ENCODE measurements around the gene ZCCHC17.
A peak's percentile ranks its signal among the peaks of the same experiment; 100 is the strongest.

Gene ZCCHC17

GRCh38 chr1:31346785-31347184 lies 50.0 kb downstream of the ZCCHC17 start:
- Histone ChIP-seq H3K4me3 (ENCODE audit: low read depth in 1 of 2, low read length in 2 of 2) (no peak overlapping the region), H3K36me3 (ENCODE audit: control insufficient read depth in 1 of 2, insufficient read depth in 2 of 2, low read length in 2 of 2) (peaks cover 19 to 49% of the 10 kb centered on the region in 2 donors)

DNA sequence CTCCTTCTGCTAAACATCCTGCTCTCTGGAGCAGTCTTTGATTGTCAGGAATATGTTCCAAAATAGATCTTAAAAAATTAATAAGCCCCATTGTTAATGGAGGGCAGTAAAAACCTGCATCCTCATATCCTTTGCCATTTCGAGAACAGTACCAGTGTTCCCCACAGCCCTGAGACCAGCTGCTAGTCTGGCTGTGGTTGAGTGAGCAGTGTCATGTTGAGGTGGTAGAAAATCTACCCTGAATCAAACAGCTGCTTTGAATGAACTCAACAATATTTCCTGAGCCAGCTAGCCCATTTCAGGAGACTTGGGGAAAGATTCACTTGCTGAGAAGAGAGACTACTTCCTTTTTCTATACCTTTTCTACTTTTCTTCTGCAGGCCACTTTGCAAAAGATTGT lies 51.6 kb downstream of the ZCCHC17 start:
- H3K27ac ChIP-seq (ENCODE audit: low read length), result no peak overlapping the region
- no peaks in the 10 kb centered on the region for H3K27me3 ChIP-seq (ENCODE audit: low read depth, low read length)
- no peak overlapping the region for H3K4me3 ChIP-seq (ENCODE audit: low read depth in 1 of 2, low read length in 2 of 2)
- peaks cover 22 to 50% of the 10 kb centered on the region in 2 donors for H3K36me3 ChIP-seq (ENCODE audit: control insufficient read depth in 1 of 2, insufficient read depth in 2 of 2, low read length in 2 of 2)
- H3K9me3 ChIP-seq (ENCODE audit: control insufficient read depth in 1 of 2, low read length in 2 of 2), result no peaks in the 10 kb centered on the region
- no peaks in the 10 kb centered on the region for H3K4me1 ChIP-seq (ENCODE audit: control insufficient read depth in 1 of 2, insufficient read depth in 2 of 2, low read length in 2 of 2)

More at GRCh38 chr1:31346785-31347184, 50.0 kb downstream of the ZCCHC17 start:
- Histone ChIP-seq H3K27me3 (ENCODE audit: low read depth, low read length) (no peaks in the 10 kb centered on the region), H3K4me1 (ENCODE audit: control insufficient read depth in 1 of 2, insufficient read depth in 2 of 2, low read length in 2 of 2) (no peaks in the 10 kb centered on the region), H3K9me3 (ENCODE audit: control insufficient read depth in 1 of 2, low read length in 2 of 2) (no peaks in the 10 kb centered on the region), H3K27ac (ENCODE audit: low read length) (no peak overlapping the region)

DNA sequence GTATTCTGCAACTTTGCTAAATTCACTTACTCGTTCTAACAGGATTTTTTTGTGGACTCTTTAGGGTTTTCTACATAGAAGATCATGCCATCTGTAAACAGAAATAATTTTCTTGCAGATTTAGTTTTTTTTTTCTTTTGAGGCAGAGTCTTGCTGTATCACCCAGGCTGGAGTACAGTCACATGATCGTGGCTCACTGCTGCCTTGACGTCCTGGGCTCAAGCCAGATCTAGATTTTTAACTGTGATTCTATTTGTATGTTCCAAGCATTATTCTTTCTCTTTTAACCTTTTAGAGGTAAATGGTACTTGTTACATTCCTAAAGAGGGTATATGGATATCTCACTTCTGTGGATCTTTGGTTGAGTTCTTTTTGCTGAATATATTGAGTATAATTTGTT lies 57.5 kb downstream of the ZCCHC17 start:
- H3K36me3 ChIP-seq (ENCODE audit: control insufficient read depth in 1 of 2, insufficient read depth in 2 of 2, low read length in 2 of 2), result peaks cover 20 to 35% of the 10 kb centered on the region in 2 donors
- no peak overlapping the region for H3K27ac ChIP-seq (ENCODE audit: low read length)
- H3K4me1 ChIP-seq (ENCODE audit: control insufficient read depth in 1 of 2, insufficient read depth in 2 of 2, low read length in 2 of 2), result no peaks in the 10 kb centered on the region
- H3K27me3 ChIP-seq (ENCODE audit: low read depth, low read length), result no peaks in the 10 kb centered on the region
- H3K9me3 ChIP-seq (ENCODE audit: control insufficient read depth in 1 of 2, low read length in 2 of 2), result no peaks in the 10 kb centered on the region
- no peak overlapping the region for H3K4me3 ChIP-seq (ENCODE audit: low read depth in 1 of 2, low read length in 2 of 2)

- no peak overlapping the region for H3K4me3 ChIP-seq (ENCODE audit: low read depth in 1 of 2, low read length in 2 of 2)
- no peak overlapping the region for H3K27ac ChIP-seq (ENCODE audit: low read length)
- no peaks in the 10 kb centered on the region for H3K27me3 ChIP-seq (ENCODE audit: low read depth, low read length)
- no peaks in the 10 kb centered on the region for H3K4me1 ChIP-seq (ENCODE audit: control insufficient read depth in 1 of 2, insufficient read depth in 2 of 2, low read length in 2 of 2)
- H3K36me3 ChIP-seq (ENCODE audit: control insufficient read depth in 1 of 2, insufficient read depth in 2 of 2, low read length in 2 of 2), result peaks cover 18 to 26% of the 10 kb centered on the region in 2 donors
- no peaks in the 10 kb centered on the region for H3K9me3 ChIP-seq (ENCODE audit: control insufficient read depth in 1 of 2, low read length in 2 of 2)
Measured at GRCh38 chr1:31356427-31356826, 59.6 kb downstream of the ZCCHC17 start.

GRCh38 chr1:31361607-31362006 lies 64.8 kb downstream of the ZCCHC17 start:
- no peaks in the 10 kb centered on the region for H3K9me3 ChIP-seq (ENCODE audit: control insufficient read depth in 1 of 2, low read length in 2 of 2)
- H3K27ac ChIP-seq (ENCODE audit: low read length), result no peak overlapping the region
- no peaks in the 10 kb centered on the region for H3K27me3 ChIP-seq (ENCODE audit: low read depth, low read length)
- H3K36me3 ChIP-seq (ENCODE audit: control insufficient read depth in 1 of 2, insufficient read depth in 2 of 2, low read length in 2 of 2), result peaks cover 19 to 31% of the 10 kb centered on the region in 2 donors
- peaks cover 0 to 5% of the 10 kb centered on the region in 2 donors for H3K4me1 ChIP-seq (ENCODE audit: control insufficient read depth in 1 of 2, insufficient read depth in 2 of 2, low read length in 2 of 2)
- H3K4me3 ChIP-seq (ENCODE audit: low read depth in 1 of 2, low read length in 2 of 2), result no peak overlapping the region

DNA sequence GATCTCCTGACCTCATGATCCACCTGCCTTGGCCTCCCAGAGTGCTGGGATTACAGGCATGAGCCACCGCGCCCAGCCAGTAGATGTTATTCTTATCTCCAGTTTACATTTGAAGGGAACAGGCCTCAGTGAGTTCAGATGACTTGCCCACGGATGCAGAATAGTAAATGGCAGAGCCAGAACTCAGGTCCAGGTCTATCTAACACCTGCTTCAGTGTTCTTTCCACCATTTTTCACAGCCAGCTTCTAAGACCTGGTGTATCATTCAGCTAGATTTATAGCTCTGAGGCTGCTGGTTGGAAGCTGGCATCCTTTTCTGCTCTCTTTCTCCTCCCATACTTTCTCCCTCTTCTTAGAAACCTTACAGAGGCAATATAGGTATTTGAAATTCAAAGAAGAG lies 65.2 kb downstream of the ZCCHC17 start:
- H3K9me3 ChIP-seq (ENCODE audit: control insufficient read depth in 1 of 2, low read length in 2 of 2), result no peaks in the 10 kb centered on the region
- H3K36me3 ChIP-seq (ENCODE audit: control insufficient read depth in 1 of 2, insufficient read depth in 2 of 2, low read length in 2 of 2), result peaks cover 17 to 31% of the 10 kb centered on the region in 2 donors
- no peak overlapping the region for H3K27ac ChIP-seq (ENCODE audit: low read length)
- no peak overlapping the region for H3K4me3 ChIP-seq (ENCODE audit: low read depth in 1 of 2, low read length in 2 of 2)
- H3K27me3 ChIP-seq (ENCODE audit: low read depth, low read length), result no peaks in the 10 kb centered on the region
- H3K4me1 ChIP-seq (ENCODE audit: control insufficient read depth in 1 of 2, insufficient read depth in 2 of 2, low read length in 2 of 2), result peaks cover 0 to 5% of the 10 kb centered on the region in 2 donors

DNA sequence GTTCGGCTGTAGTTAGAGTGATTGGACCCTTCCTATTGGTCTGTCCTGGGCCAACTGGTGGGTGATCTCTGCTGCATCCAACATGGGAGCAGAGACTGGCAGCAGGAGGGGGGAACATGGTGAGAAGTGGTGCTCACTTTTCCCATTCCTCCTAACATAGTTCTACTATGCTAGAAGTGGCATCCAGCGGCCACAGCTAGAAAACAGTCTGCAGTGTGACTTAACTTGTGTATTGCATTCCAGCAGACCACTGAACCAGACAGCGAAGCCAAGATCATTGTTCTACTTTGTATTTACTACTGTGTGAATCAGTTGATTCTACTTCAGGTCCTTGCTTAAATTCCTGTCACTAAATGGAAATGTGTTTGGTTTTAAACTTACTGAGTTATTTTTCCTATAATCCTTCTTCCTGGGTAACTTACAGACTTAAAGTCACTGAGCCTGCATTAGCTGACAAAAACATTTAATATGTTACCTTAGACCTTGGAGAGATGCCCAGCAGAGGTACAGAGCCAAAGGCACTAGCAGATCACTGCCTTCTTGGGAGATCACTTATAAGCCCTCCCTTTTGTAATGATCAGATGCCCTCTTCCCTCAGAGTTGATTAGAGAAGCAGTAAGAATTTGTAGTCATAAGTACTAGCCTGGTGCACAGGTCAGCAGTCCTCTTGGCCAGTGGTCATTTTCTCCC lies 67.9 kb downstream of the ZCCHC17 start:
- Histone ChIP-seq H3K36me3 (ENCODE audit: control insufficient read depth in 1 of 2, insufficient read depth in 2 of 2, low read length in 2 of 2) (peaks cover 17 to 35% of the 10 kb centered on the region in 2 donors), H3K9me3 (ENCODE audit: control insufficient read depth in 1 of 2, low read length in 2 of 2) (no peaks in the 10 kb centered on the region), H3K4me1 (ENCODE audit: control insufficient read depth in 1 of 2, insufficient read depth in 2 of 2, low read length in 2 of 2) (peaks cover 0 to 13% of the 10 kb centered on the region in 2 donors), H3K27ac (ENCODE audit: low read length) (no peak overlapping the region), H3K4me3 (ENCODE audit: low read depth in 1 of 2, low read length in 2 of 2) (no peak overlapping the region), H3K27me3 (ENCODE audit: low read depth, low read length) (no peaks in the 10 kb centered on the region)

DNA sequence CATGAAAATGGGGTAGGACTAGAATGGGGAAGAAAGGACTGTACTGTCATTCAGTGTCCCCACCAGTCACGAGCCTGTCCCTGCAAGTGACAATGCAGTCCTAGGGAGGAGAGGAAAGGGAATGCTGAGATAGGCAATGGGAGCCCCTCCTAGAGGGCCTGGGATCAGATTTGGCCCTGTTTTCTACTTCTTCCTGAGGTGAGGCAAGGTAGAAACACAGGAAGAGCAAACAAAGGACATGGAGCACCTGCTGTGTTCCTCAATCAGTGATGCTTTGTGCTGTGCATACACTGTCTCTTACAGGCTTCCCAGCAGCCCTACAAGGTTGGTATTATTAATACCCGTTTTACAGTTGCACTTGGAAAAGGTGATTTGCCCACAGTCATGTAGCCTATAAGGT lies 70.0 kb downstream of the ZCCHC17 start:
- Histone ChIP-seq H3K27ac (ENCODE audit: low read length) (no peak overlapping the region), H3K36me3 (ENCODE audit: control insufficient read depth in 1 of 2, insufficient read depth in 2 of 2, low read length in 2 of 2) (peaks cover 12 to 28% of the 10 kb centered on the region in 2 donors), H3K9me3 (ENCODE audit: control insufficient read depth in 1 of 2, low read length in 2 of 2) (no peaks in the 10 kb centered on the region), H3K4me1 (ENCODE audit: control insufficient read depth in 1 of 2, insufficient read depth in 2 of 2, low read length in 2 of 2) (peaks cover 0 to 14% of the 10 kb centered on the region in 2 donors), H3K4me3 (ENCODE audit: low read depth in 1 of 2, low read length in 2 of 2) (no peak overlapping the region), H3K27me3 (ENCODE audit: low read depth, low read length) (no peaks in the 10 kb centered on the region)

GRCh38 chr1:31368611-31369107 lies 71.8 kb downstream of the ZCCHC17 start:
- Histone ChIP-seq H3K4me1 (ENCODE audit: control insufficient read depth in 1 of 2, insufficient read depth in 2 of 2, low read length in 2 of 2) (peaks cover 7 to 27% of the 10 kb centered on the region in 2 donors), H3K4me3 (ENCODE audit: low read depth in 1 of 2, low read length in 2 of 2) (no peak overlapping the region), H3K9me3 (ENCODE audit: control insufficient read depth in 1 of 2, low read length in 2 of 2) (no peaks in the 10 kb centered on the region), H3K36me3 (ENCODE audit: control insufficient read depth in 1 of 2, insufficient read depth in 2 of 2, low read length in 2 of 2) (peaks cover 6 to 26% of the 10 kb centered on the region in 2 donors), H3K27me3 (ENCODE audit: low read depth, low read length) (no peaks in the 10 kb centered on the region), H3K27ac (ENCODE audit: low read length) (peak overlapping the region; percentile 11)

- no peaks in the 10 kb centered on the region for H3K27me3 ChIP-seq (ENCODE audit: low read depth, low read length)
- H3K36me3 ChIP-seq (ENCODE audit: control insufficient read depth in 1 of 2, insufficient read depth in 2 of 2, low read length in 2 of 2), result peaks cover 2 to 18% of the 10 kb centered on the region in 2 donors
- H3K4me1 ChIP-seq (ENCODE audit: control insufficient read depth in 1 of 2, insufficient read depth in 2 of 2, low read length in 2 of 2), result peaks cover 11 to 27% of the 10 kb centered on the region in 2 donors
- no peak overlapping the region for H3K4me3 ChIP-seq (ENCODE audit: low read depth in 1 of 2, low read length in 2 of 2)
- no peak overlapping the region for H3K27ac ChIP-seq (ENCODE audit: low read length)
- no peaks in the 10 kb centered on the region for H3K9me3 ChIP-seq (ENCODE audit: control insufficient read depth in 1 of 2, low read length in 2 of 2)
Measured at GRCh38 chr1:31370021-31370420, 73.2 kb downstream of the ZCCHC17 start.

GRCh38 chr1:31370565-31370964 lies 73.7 kb downstream of the ZCCHC17 start:
- Histone ChIP-seq H3K4me1 (ENCODE audit: control insufficient read depth in 1 of 2, insufficient read depth in 2 of 2, low read length in 2 of 2) (peaks cover 11 to 27% of the 10 kb centered on the region in 2 donors), H3K36me3 (ENCODE audit: control insufficient read depth in 1 of 2, insufficient read depth in 2 of 2, low read length in 2 of 2) (peaks cover 0 to 14% of the 10 kb centered on the region in 2 donors), H3K27me3 (ENCODE audit: low read depth, low read length) (no peaks in the 10 kb centered on the region), H3K9me3 (ENCODE audit: control insufficient read depth in 1 of 2, low read length in 2 of 2) (no peaks in the 10 kb centered on the region), H3K4me3 (ENCODE audit: low read depth in 1 of 2, low read length in 2 of 2) (no peak overlapping the region), H3K27ac (ENCODE audit: low read length) (no peak overlapping the region)
